ENCODE data around the gene RAB27A. TPM values are rescaled to one million over a fixed set of nuclear protein-coding genes. Genes with fewer than 3 reads are reported as not detected.
A peak's percentile ranks its signal among the peaks of the same experiment; 100 is the strongest.

Gene RAB27A
- total RNA-seq, 2 donors from 2014 or later = 203 to 205 TPM

DNA sequence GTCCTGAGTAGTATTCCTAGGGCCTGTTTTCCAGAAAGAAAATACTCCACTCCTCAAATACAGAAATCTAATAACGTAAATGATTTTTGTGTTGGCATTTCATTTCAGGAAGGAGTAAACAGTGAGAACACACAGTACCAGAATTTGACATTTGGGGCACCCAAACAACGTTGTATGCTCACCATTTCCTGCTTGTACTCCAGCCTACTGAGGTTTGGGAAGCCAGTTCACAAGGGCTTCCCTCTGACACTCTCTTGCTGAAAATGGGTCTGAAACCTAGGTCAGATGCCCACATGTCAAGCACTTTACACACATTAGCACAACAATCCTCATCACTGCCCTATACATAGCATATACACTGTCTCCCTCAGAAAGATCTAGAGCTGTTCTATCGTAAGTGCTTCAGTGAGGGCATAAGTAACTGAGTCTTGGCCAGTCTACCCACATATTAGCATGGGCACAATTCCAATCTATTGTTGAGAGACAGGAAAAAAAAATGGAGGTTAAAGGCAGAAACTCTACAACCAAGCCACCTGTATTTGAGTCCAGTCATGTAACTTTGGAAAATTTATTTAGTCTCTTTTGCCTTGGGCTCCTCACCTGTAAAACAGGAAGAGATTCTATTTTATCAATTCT, 49.4 kb downstream of the RAB27A start:
- peak overlapping the region; percentile 94 for H3K27ac Mint-ChIP-seq
- H3K27me3 Mint-ChIP-seq (ENCODE audit: low read depth) = no peaks in the 10 kb centered on the region
- H3K4me3 Mint-ChIP-seq = peak overlapping the region; percentile 20 to 25
- no peak for ATAC-seq (replicated peaks in 1 of 2)
- DNase-seq = no peak
- H3K36me3 Mint-ChIP-seq (ENCODE audit: insufficient read depth in 2 of 2) = peaks cover 11 to 39% of the 10 kb centered on the region in 2 donors
- peaks cover 0 to 2% of the 10 kb centered on the region in 2 donors for H3K9me3 Mint-ChIP-seq
- peaks cover 97% of the 10 kb centered on the region for H3K4me1 Mint-ChIP-seq (ENCODE audit: low read depth)

DNA sequence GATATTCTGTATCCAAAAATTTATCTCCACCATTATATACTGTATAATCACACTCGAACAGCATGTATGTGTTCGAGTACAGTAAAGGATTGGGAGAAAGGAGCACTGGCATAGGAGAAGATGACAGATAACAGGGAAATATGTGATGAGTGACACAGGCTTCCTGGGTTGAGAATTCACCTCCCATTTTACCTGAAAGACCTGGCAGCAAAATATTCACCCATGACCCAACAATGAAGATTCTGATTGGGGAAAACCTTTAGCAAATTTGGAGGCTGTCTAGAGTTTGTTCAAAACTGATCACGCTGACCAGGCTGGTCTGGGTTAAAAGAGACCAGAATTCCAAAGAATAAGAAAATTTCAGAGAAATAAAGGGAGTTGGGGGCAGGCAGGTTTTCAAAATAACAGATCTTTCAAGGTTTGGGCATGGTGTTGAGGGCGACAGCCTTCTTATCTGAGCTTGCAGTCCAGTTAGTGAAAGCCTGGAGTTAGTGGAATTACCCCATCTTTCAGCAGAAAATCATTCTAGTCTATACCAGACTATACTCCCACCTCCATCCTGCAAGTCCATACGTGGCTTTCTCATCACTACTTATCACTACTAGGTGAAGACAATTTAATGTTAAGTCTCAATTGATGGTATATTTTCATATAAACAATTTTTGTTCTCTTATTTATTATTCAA, 50.0 kb downstream of the RAB27A start:
- Mint-ChIP-seq H3K9me3 (peaks cover 0 to 2% of the 10 kb centered on the region in 2 donors), H3K4me1 (ENCODE audit: low read depth) (peaks cover 90% of the 10 kb centered on the region), H3K27me3 (ENCODE audit: low read depth) (no peaks in the 10 kb centered on the region), H3K36me3 (ENCODE audit: insufficient read depth in 2 of 2) (peaks cover 11 to 43% of the 10 kb centered on the region in 2 donors), H3K27ac (peak overlapping the region; percentile 94), H3K4me3 (peak overlapping the region; percentile 11 to 80)
- DNase-seq (no peak), ATAC-seq (replicated peaks in 1 of 2) (no peak)

DNA sequence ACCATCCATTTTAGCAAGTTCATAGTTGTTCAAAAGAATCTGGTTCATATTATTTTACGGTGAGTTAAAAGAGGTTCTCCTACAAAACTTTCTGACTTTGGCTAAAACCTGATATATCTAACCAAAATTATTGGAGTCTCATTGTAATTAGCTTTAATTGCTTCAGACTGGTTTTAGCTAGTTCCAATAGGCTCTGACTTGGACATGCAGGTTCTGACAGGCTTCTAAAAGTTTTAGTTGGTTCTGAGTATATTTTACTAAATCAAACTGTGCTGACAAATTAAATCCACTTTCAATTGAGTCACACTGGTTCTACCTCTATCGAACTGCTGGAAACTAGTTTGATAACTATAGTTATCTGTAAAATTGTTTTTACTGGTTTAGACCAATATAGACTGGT, 50.7 kb downstream of the RAB27A start:
- peaks cover 17 to 46% of the 10 kb centered on the region in 2 donors for H3K36me3 Mint-ChIP-seq (ENCODE audit: insufficient read depth in 2 of 2)
- peak overlapping the region; percentile 72 to 80 for H3K4me3 Mint-ChIP-seq
- peak overlapping the region; percentile 94 for H3K27ac Mint-ChIP-seq
- peaks cover 90% of the 10 kb centered on the region for H3K4me1 Mint-ChIP-seq (ENCODE audit: low read depth)
- H3K27me3 Mint-ChIP-seq (ENCODE audit: low read depth) = no peaks in the 10 kb centered on the region
- ATAC-seq (replicated peaks in 1 of 2) = peak; percentile 18 to 26
- no peak for DNase-seq
- peaks cover 0 to 2% of the 10 kb centered on the region in 2 donors for H3K9me3 Mint-ChIP-seq

DNA sequence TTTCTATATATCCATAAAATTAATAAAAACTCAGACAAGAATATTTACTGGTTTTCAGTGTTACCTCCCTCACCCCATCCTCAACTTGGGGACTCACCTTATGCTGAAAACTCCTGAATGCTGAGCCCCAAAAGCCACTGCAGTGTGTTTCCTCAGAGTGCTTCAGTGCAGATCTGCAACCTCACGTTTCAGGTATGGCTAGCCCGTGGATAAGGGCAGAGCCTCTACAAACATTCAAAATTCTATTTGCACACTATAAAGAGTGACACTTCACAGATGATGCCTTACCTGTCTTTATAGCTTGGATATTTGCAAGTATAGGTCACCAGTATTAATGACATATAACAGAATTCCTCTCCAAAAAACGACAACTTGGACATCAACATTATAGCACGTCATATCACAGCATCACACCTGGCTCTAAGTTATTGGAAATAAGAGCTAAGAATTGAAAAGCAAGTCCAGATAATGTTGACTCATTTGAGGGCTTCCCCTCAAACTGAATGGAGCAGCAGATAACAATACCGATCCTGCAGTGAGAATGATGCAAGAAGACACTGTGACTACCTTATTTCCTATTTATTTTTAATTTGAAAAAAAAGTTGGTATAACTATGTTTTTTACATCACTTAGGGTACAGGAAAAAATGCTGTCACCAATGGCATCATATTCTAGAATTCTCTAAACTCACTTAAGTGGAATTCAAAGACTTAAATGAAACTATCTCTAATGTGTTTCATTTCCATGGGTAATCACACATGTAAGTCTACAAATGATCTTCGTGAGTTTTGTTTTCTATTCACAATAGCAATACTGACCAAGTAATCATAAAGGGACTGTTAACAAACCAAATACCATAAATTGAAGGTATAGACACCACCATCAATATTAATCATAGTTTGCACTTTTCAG, 52.1 kb downstream of the RAB27A start:
- H3K27ac Mint-ChIP-seq = peak overlapping the region; percentile 94
- peak; percentile 82 to 83 for ATAC-seq (replicated peaks in 1 of 2)
- peaks cover 17 to 51% of the 10 kb centered on the region in 2 donors for H3K36me3 Mint-ChIP-seq (ENCODE audit: insufficient read depth in 2 of 2)
- H3K4me3 Mint-ChIP-seq = peak overlapping the region; percentile 72 to 80
- no peaks in the 10 kb centered on the region for H3K27me3 Mint-ChIP-seq (ENCODE audit: low read depth)
- peak in 1 of 2 donors; percentile 35 for DNase-seq
- H3K4me1 Mint-ChIP-seq (ENCODE audit: low read depth) = peaks cover 84% of the 10 kb centered on the region
- peaks cover 0 to 2% of the 10 kb centered on the region in 2 donors for H3K9me3 Mint-ChIP-seq

DNA sequence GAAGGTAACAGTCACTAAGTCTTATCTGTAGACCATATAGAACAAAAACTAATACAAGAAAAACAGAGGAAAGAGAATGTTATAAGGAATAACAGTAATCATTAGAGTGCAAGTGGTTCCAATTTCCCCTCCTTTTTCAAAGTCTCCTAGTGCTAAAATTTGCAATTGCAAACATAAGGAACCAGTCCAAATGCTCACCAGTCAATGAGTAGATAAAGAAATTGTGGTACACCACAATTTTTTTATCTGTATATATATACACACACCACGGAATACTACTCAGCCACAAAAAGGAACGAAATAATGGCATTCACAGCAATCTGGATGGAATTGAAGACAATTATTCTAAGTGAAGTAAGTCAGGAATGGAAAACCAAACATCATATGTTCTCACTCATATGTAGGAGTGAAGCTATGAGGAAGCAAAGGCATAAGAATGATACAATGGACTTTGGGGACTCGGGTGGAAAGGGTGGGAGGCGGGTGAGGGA, 54.0 kb downstream of the RAB27A start:
- ATAC-seq (replicated peaks in 1 of 2) (no peak), DNase-seq (no peak)
- Mint-ChIP-seq H3K4me1 (ENCODE audit: low read depth) (peaks cover 78% of the 10 kb centered on the region), H3K27me3 (ENCODE audit: low read depth) (no peaks in the 10 kb centered on the region), H3K4me3 (peak overlapping the region; percentile 56 to 68), H3K27ac (peak overlapping the region; percentile 65), H3K9me3 (peaks cover 0 to 2% of the 10 kb centered on the region in 2 donors), H3K36me3 (ENCODE audit: insufficient read depth in 2 of 2) (peaks cover 19 to 59% of the 10 kb centered on the region in 2 donors)

DNA sequence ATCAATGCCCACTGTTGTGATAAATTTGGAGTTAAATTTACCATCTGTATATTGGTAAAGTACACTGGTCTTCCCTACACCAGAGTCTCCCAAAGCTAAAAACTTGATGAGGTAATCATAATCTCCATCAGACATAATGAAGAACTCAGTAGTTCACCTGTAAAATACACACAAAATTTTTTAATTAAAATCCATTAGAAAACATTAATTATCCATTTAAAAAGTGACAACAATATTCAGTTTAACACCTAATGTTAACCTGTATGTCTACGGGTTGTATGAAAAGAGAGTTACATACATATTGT, 54.9 kb downstream of the RAB27A start:
- Mint-ChIP-seq H3K27me3 (ENCODE audit: low read depth) (no peaks in the 10 kb centered on the region), H3K27ac (peak overlapping the region; percentile 46), H3K4me3 (peak overlapping the region in 1 of 2 donors; percentile 23), H3K4me1 (ENCODE audit: low read depth) (peaks cover 78% of the 10 kb centered on the region), H3K9me3 (peaks cover 0 to 2% of the 10 kb centered on the region in 2 donors), H3K36me3 (ENCODE audit: insufficient read depth in 2 of 2) (peaks cover 17 to 56% of the 10 kb centered on the region in 2 donors)
- DNase-seq = no peak
- ATAC-seq (replicated peaks in 1 of 2) = no peak

DNA sequence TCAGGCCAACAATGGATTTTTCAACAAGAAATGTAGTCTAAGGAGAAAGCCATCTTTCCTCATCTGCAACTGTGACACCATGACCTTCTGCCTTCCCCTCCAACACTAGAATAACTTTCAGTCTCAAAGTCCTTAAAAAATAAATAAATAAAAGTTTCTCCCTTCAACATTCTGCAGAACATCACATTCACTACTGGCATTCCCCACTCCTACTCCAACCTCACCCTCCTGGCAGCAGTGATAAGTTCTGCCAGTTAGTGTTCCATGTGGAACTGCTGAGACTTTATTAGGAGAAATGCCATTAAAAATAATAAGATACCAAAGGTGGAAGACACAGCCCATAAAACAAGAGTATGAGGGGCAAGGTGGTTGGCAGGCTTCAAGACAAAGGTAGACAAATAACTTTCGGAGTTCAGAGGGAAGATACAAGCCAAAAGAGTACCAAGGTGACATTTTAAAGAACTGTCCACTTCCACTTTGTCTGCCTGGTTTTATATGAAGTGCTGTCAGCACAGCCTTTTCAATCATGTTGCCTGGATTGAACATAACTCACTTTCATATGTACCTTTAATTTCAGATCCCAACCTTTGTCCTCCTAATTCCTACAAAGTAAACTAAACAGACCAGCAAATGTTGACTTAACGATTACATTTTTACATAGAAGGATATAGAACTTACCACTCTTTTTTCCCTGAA, 55.4 kb downstream of the RAB27A start:
- no peak for ATAC-seq (replicated peaks in 1 of 2)
- Mint-ChIP-seq H3K36me3 (ENCODE audit: insufficient read depth in 2 of 2) (peaks cover 17 to 54% of the 10 kb centered on the region in 2 donors), H3K9me3 (peaks cover 0 to 2% of the 10 kb centered on the region in 2 donors), H3K4me1 (ENCODE audit: low read depth) (peaks cover 76% of the 10 kb centered on the region), H3K27ac (peak overlapping the region; percentile 65), H3K4me3 (peak overlapping the region in 1 of 2 donors; percentile 23), H3K27me3 (ENCODE audit: low read depth) (no peaks in the 10 kb centered on the region)
- DNase-seq = no peak

DNA sequence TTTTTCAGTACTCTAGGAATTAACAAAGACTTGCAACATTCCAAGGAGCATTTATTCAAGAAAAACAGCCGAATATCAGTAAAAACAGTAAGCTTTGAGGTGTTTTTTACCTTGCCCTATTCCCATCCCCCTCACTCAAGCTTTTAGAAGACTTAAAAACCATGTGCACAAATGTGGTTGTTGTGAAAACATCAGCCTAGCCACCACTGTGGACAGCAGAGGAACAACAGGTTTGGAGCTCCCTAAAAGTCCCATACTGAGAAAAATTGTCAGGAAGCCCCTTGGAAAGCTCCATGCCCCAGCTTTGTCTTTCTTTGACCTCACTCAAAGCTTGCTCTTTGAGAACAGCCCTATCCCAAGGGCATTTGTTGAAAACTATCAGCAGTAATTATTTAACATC, 58.2 kb downstream of the RAB27A start:
- ATAC-seq (replicated peaks in 1 of 2) = no peak
- H3K9me3 Mint-ChIP-seq = no peaks in the 10 kb centered on the region
- DNase-seq = no peak
- peak overlapping the region in 1 of 2 donors; percentile 7 for H3K4me3 Mint-ChIP-seq
- peak overlapping the region; percentile 73 for H3K27ac Mint-ChIP-seq
- H3K27me3 Mint-ChIP-seq (ENCODE audit: low read depth) = no peaks in the 10 kb centered on the region
- H3K4me1 Mint-ChIP-seq (ENCODE audit: low read depth) = peaks cover 49% of the 10 kb centered on the region
- peaks cover 10 to 60% of the 10 kb centered on the region in 2 donors for H3K36me3 Mint-ChIP-seq (ENCODE audit: insufficient read depth in 2 of 2)

DNA sequence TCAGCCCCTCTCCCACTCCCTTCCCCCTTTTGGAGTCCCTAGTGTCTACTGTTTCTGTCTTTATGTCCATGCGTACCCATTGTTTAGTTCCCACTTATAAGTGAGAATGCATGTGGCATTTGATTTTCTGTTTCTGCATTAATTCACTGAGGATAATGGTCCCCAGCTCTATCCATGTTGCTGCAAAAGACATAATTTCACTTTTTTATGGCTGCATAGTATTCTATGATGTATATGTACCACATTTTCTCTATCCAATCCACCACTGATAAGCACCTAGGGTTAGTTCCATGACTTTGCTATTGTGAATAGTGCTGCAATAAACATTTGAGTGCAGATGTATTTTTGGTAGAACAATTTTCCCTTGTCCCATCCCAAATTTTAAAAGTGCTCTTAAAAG, 58.7 kb downstream of the RAB27A start:
- Mint-ChIP-seq H3K27me3 (ENCODE audit: low read depth) (no peaks in the 10 kb centered on the region), H3K27ac (peak overlapping the region; percentile 73), H3K4me1 (ENCODE audit: low read depth) (peaks cover 50% of the 10 kb centered on the region), H3K36me3 (ENCODE audit: insufficient read depth in 2 of 2) (peaks cover 13 to 60% of the 10 kb centered on the region in 2 donors), H3K9me3 (no peaks in the 10 kb centered on the region), H3K4me3 (peak overlapping the region in 1 of 2 donors; percentile 19)
- no peak for DNase-seq
- ATAC-seq (replicated peaks in 1 of 2) = no peak

DNA sequence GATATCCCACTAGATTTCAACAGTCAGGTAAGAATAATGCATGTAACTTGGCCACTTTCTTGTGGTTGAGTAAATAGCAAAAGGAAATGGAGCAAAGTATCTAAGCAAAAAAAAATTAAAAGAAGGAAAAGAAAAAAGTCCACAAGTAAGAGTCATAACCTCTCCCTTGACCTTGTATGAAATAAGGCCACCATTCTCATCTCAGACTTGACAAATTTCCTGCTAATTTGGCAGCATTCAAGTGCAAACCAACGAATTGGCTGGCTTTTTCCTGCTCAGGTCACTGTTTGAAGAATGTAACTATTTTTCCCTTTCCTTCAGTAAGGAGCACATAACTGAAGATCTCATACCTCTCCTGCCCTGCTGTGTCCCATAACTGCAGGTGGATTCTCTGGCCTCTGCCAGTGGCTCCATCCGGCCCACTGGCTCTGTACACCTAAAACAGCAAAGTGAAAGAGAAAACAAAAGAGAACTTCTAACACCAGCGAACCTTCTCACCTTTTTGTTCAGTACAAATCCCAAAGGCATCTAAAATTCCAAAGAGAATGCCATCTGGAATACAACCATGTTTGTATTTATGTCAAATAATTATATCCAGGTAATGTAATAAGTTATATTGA, 59.5 kb downstream of the RAB27A start:
- ATAC-seq (replicated peaks in 1 of 2) = no peak
- H3K27me3 Mint-ChIP-seq (ENCODE audit: low read depth) = no peaks in the 10 kb centered on the region
- no peaks in the 10 kb centered on the region for H3K9me3 Mint-ChIP-seq
- peak overlapping the region; percentile 26 for H3K27ac Mint-ChIP-seq
- peak overlapping the region in 1 of 2 donors; percentile 23 for H3K4me3 Mint-ChIP-seq
- no peak for DNase-seq
- peaks cover 12 to 56% of the 10 kb centered on the region in 2 donors for H3K36me3 Mint-ChIP-seq (ENCODE audit: insufficient read depth in 2 of 2)
- H3K4me1 Mint-ChIP-seq (ENCODE audit: low read depth) = peaks cover 52% of the 10 kb centered on the region

DNA sequence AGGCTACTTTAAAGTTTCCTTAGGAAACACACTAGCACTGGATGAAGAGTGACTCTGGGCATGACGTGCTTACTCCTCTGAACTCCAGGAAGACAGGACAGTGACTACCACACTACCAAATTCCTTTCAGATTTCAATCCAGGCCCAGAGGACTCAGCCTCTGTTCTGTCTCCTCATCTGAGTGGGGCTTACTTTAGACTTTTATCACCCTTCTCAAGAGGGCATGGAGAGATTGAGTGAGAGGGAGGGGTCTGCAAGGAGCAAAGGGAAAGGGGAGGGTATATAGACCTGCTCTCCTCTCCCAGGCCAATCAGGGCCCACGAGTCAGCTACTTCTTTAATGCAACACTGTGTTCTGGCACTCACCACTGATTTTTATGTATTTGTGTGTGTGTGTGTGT, 63.5 kb downstream of the RAB27A start:
- H3K9me3 Mint-ChIP-seq = peaks cover 0 to 2% of the 10 kb centered on the region in 2 donors
- H3K27ac Mint-ChIP-seq = peak overlapping the region; percentile 62
- peaks cover 15 to 46% of the 10 kb centered on the region in 2 donors for H3K36me3 Mint-ChIP-seq (ENCODE audit: insufficient read depth in 2 of 2)
- H3K4me1 Mint-ChIP-seq (ENCODE audit: low read depth) = peaks cover 68% of the 10 kb centered on the region
- DNase-seq = no peak
- H3K4me3 Mint-ChIP-seq = no peak overlapping the region
- no peak for ATAC-seq (replicated peaks in 1 of 2)
- no peaks in the 10 kb centered on the region for H3K27me3 Mint-ChIP-seq (ENCODE audit: low read depth)

DNA sequence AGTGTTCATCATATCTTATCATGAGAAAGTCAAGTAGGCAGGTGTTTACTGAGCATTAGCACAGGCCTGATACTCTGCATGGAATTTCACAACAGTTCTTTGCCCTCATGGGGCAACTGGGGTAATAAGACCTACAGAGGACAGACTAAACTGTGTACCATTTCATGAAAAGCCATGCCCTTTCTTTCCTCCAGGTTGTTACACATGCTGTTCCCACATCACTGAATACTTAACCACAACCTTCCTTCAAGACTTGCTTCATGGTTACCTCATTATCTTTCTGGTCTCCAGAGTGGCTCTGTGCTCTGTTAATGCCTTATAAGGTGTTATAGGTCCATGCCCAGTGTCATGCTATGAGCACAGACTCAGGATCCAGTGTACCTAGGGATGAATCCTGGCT, 64.7 kb downstream of the RAB27A start:
- DNase-seq (no peak), ATAC-seq (replicated peaks in 1 of 2) (peak; percentile 23 to 42)
- peaks cover 0 to 2% of the 10 kb centered on the region in 2 donors for H3K9me3 Mint-ChIP-seq
- no peaks in the 10 kb centered on the region for H3K27me3 Mint-ChIP-seq (ENCODE audit: low read depth)
- peaks cover 19 to 45% of the 10 kb centered on the region in 2 donors for H3K36me3 Mint-ChIP-seq (ENCODE audit: insufficient read depth in 2 of 2)
- no peak overlapping the region for H3K4me3 Mint-ChIP-seq
- peaks cover 68% of the 10 kb centered on the region for H3K4me1 Mint-ChIP-seq (ENCODE audit: low read depth)
- H3K27ac Mint-ChIP-seq = peak overlapping the region; percentile 79

Data from activated T-cell treated with anti-CD3 and anti-CD28 coated beads, Interleukin-2, amount 50 U/mL, for 72 hours (primary cell).